Sigmoid colon (tissue), 4 donors: ENCODE data around the gene KDM6A.

Experiments used
- EP300 ChIP-seq, 4 donors: sonication (generic); formaldehyde crosslinking; IDR thresholded peaks; one replicate each; pipeline ENCODE4 v1.6.1; 2017; ENCODE audit warnings: antibody characterized with exemption in 4 of 4
- POLR2A ChIP-seq, 2 donors: fragments of 450-650 bp; IDR thresholded peaks; one replicate each; pipeline ENCODE4 v1.6.1; 2016; ENCODE audit warnings: antibody characterized with exemption in 2 of 2, mild to moderate bottlenecking in 2 of 2, moderate library complexity in 2 of 2
- POLR2AphosphoS5 ChIP-seq, 4 donors: sonication (generic); formaldehyde crosslinking; IDR thresholded peaks; one replicate each; pipeline ENCODE4 v1.6.1; 2017; ENCODE audit warnings: antibody characterized with exemption in 4 of 4
- TF ChIP-seq, protein P1 (sequence below), 4 experiments: fragments of 450-650 bp in 3 of 4; fragments of 200-600 bp in 1 of 4; IDR thresholded peaks; one replicate each; pipeline ENCODE4 v1.5.1; 2016 to 2019; ENCODE audit warnings: antibody characterized with exemption in 4 of 4, mild to moderate bottlenecking in 3 of 4, moderate library complexity in 2 of 4

DNA sequence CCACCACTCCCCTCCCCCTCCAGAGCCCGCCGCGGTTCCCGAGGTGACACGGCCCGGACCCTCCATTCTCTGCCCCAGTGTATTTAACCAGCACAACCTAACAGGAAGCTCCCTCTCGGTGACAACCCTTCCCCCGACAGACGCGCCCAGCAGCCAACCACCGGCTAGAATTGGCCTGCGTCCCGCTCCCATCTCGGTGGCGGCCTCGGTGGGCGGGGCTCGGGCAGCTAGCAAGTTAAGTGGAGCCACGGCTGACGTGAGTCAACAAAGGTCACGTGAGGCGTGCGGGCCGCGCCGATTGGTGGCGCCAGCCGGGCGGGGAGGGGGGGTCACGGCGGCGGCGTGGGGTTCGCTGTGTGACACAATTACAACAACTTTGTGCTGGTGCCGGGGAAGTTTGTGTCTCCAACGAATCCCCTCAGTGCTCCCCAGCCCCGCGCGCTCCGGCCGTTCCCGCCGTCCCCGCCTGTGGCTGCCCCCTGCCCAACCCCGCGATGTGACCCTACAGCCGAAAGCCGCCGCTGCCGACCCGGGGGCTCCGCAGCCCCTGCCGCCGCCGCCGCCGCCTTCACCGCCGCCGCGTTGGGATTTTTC lies at the start of gene KDM6A:
- TF ChIP-seq EP300 (IDR thresholded peaks at IDR 0.05), result no peak
- peak in 1 of 2 donors; percentile 52 for TF ChIP-seq POLR2A (IDR thresholded peaks at IDR 0.05)
- TF ChIP-seq, protein P1, sequence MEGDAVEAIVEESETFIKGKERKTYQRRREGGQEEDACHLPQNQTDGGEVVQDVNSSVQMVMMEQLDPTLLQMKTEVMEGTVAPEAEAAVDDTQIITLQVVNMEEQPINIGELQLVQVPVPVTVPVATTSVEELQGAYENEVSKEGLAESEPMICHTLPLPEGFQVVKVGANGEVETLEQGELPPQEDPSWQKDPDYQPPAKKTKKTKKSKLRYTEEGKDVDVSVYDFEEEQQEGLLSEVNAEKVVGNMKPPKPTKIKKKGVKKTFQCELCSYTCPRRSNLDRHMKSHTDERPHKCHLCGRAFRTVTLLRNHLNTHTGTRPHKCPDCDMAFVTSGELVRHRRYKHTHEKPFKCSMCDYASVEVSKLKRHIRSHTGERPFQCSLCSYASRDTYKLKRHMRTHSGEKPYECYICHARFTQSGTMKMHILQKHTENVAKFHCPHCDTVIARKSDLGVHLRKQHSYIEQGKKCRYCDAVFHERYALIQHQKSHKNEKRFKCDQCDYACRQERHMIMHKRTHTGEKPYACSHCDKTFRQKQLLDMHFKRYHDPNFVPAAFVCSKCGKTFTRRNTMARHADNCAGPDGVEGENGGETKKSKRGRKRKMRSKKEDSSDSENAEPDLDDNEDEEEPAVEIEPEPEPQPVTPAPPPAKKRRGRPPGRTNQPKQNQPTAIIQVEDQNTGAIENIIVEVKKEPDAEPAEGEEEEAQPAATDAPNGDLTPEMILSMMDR (IDR thresholded peaks at IDR 0.05), result no peak
- TF ChIP-seq POLR2AphosphoS5 (IDR thresholded peaks at IDR 0.05), result peak; percentile 77 to 96 (median 85)
